ENCODE results near the gene KCNQ2. TPM values are rescaled to one million over a fixed set of nuclear protein-coding genes. Genes with fewer than 3 reads are reported as not detected.

Gene KCNQ2
- total and polyA plus RNA-seq, 10 of the 15 experiments (the other 5 are each of a cell fraction or from before 2014, with no cell fraction given), result 0.06 to 0.49 (median 0.26) TPM; not detected in 7

GRCh38 chr20:63448031-63448430 is 24.4 kb downstream of the KCNQ2 start:
- intact Hi-C loops (cut with micrococcal nuclease; ENCODE audit: unreplicated experiment), result no loop called here
- no peak for TF ChIP-seq ZNF592 (IDR thresholded peaks at IDR 0.05)
- TF ChIP-seq E2F4 (IDR thresholded peaks at IDR 0.05; ENCODE audit: low read depth, low read length), result no peak
- TF ChIP-seq ESRRA (IDR thresholded peaks at IDR 0.05; ENCODE audit: low read length), result no peak
- TF ChIP-seq WRNIP1 (IDR thresholded peaks at IDR 0.05; ENCODE audit: borderline replicate concordance, low read depth, low read length), result no peak
- TF ChIP-seq CHD4 (IDR thresholded peaks at IDR 0.05), result no peak
- no peak for TF ChIP-seq HDGF (IDR thresholded peaks at IDR 0.05)
- no peak for TF ChIP-seq ZNF207 (IDR thresholded peaks at IDR 0.05; ENCODE audit: borderline replicate concordance)
- no peak for TF ChIP-seq SUPT20H (IDR thresholded peaks at IDR 0.05; ENCODE audit: borderline replicate concordance, control insufficient read depth, low read depth, low read length)
- Histone ChIP-seq H3K9ac (ENCODE audit: control insufficient read depth, insufficient read depth, low read length) (no peak overlapping the region), H3K27ac (ENCODE audit: control insufficient read depth, insufficient read depth) (no peak overlapping the region), H2AFZ (ENCODE audit: control insufficient read depth, low read depth, low read length) (no peak overlapping the region), H3K79me2 (ENCODE audit: control insufficient read depth, insufficient read depth, low read length) (no peaks in the 10 kb centered on the region), H3K4me1 (ENCODE audit: control insufficient read depth, insufficient read depth, low read length) (no peaks in the 10 kb centered on the region), H3K36me3 (ENCODE audit: control insufficient read depth in 2 of 2, insufficient read depth in 2 of 2, low read length in 1 of 2) (no peaks in the 10 kb centered on the region), H3K4me3 (no peak overlapping the region), H3K4me2 (ENCODE audit: control insufficient read depth, insufficient read depth) (no peak overlapping the region), H3K27me3 (replicated peaks in 1 of 2; ENCODE audit: control insufficient read depth in 2 of 2, insufficient read depth in 2 of 2, low read length in 1 of 2) (no peaks in the 10 kb centered on the region), H3K9me3 (replicated peaks; ENCODE audit: control insufficient read depth, insufficient read depth, low read length) (no peaks in the 10 kb centered on the region; the same call in 2 of the 3 replicates), H4K20me1 (ENCODE audit: control insufficient read depth, insufficient read depth) (no peaks in the 10 kb centered on the region)
- DNase-seq (ENCODE audit: low read depth, low spot score), result no peak
- SMC1A ChIA-PET (ENCODE audit: uncharacterized antibody, unreplicated experiment), result no interaction called here
- CTCF ChIA-PET, result no interaction called here
- BruUV-seq (replicated peaks), result no TSS peak
- no peak for ATAC-seq
- POLR2A ChIA-PET, result no interaction called here
- no peak for FAIRE-seq
- RAD21 ChIA-PET (ENCODE audit: unreplicated experiment), result no interaction called here
- in situ Hi-C loops (cut with MboI), result no loop called here
- 66% methylated on average over 18 of the region's 18 CpGs for WGBS (ENCODE audit: insufficient coverage, insufficient replicate concordance, low lambda C conversion rate, missing lambda C conversion rate)
